Activated T-cell treated with anti-CD3 and anti-CD28 coated beads, Interleukin-2, amount 50 U/mL, for 24 hours (primary cell): Measurements from ENCODE around the gene TNFSF8.

Experiments
- DNase-seq: peaks from one replicate; pipeline ENCODE4 v3.0.0-alpha.2; 2020
- H3K27ac Mint-ChIP-seq: 2 replicates; pipeline ENCODE4 v1.8.0; 2020; ENCODE audit warnings: mild to moderate bottlenecking, mixed read lengths
- H3K27me3 Mint-ChIP-seq: 2 replicates; pipeline ENCODE4 v1.8.0; 2020; ENCODE audit warnings: mixed read lengths
- H3K36me3 Mint-ChIP-seq: 2 replicates; pipeline ENCODE4 v1.8.0; 2020; ENCODE audit warnings: low read depth, mixed read lengths
- H3K4me1 Mint-ChIP-seq: 2 replicates; pipeline ENCODE4 v1.8.0; 2020; ENCODE audit warnings: low read depth, mixed read lengths
- H3K4me3 Mint-ChIP-seq: 2 replicates; pipeline ENCODE4 v1.8.0; 2020; ENCODE audit warnings: mild to moderate bottlenecking, moderate library complexity, mixed read lengths
- H3K9me3 Mint-ChIP-seq: 2 replicates; pipeline ENCODE4 v1.8.0; 2020; ENCODE audit warnings: mixed read lengths

Gene TNFSF8

DNA sequence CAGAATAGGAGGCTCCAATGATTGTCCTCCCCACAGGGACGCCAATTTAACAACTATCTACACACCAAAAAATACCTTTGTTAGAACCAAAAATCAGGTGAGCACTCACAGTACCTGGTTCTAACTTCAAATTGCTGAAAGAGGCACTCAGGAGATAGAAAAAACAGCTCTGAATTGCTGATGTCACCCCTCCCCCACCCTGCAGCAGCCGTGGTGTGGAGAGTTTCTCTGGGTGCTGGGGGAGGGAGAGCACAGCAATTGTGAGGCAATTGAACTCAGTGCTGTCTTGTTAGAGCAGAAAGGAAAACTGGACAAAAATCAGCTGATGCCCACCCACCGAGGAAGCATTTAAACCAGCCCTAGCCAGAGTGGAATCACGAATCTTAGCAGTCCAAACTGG is 41.8 kb downstream of the TNFSF8 start:
- DNase-seq: no peak
- H3K27me3 Mint-ChIP-seq: no peaks in the 10 kb centered on the region
- peaks cover 73% of the 10 kb centered on the region for H3K4me1 Mint-ChIP-seq
- H3K27ac Mint-ChIP-seq: no peak overlapping the region
- H3K36me3 Mint-ChIP-seq: peaks cover 13% of the 10 kb centered on the region
- H3K4me3 Mint-ChIP-seq: no peak overlapping the region
- H3K9me3 Mint-ChIP-seq: peaks cover 13% of the 10 kb centered on the region

DNA sequence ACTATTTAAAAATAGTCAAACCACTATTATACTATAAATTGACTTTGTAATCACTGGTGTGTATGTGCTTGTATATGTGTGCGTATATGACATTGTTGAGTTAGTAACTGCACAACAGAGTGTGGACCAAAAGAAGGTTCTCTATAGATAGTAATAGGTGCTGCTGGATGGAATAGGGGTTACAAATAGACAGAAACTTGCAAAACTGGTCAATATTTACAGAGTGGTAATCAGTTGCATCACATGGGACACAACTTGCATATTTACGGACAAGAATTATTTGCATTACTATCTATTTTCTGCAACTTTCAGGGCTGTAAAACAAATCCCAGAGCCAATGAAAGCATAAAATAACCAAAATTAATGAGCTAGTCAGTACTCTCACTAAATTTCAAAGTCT is 42.4 kb downstream of the TNFSF8 start:
- Mint-ChIP-seq H3K27me3 (no peaks in the 10 kb centered on the region), H3K36me3 (peaks cover 7% of the 10 kb centered on the region), H3K27ac (no peak overlapping the region), H3K9me3 (peaks cover 13% of the 10 kb centered on the region), H3K4me1 (peaks cover 67% of the 10 kb centered on the region), H3K4me3 (no peak overlapping the region)
- no peak for DNase-seq

DNA sequence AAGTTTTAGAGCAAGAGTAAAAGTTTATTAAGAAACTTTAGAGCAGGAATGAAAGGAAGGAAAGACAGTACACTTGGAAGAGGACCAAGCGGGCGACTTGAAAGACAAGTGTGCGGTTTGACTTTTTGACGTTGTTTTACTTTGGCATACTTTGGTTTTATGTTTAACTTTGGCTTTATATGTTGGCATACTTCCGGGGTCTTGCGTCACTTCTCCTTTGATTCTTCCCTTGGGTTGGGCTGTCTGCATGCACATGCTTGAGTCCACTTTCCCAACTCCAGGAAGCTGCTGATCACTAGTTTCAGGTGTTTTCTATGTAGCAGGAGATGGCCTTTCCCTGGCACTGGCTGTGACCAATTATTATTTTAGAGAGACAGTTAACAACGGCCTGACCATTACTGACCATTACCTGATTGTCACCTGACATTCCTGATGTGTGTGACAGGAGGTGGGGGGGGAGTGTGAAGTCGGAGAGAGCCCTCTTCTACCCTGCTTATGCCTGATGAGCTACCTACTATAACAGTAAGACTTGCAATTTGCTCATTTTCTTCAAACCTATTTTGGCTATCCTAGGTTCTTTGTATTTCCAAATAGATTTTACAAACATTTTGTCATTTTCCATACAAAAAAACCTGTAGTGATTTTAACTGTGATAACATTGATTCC is 45.5 kb downstream of the TNFSF8 start:
- Mint-ChIP-seq H3K36me3 (no peaks in the 10 kb centered on the region), H3K27me3 (no peaks in the 10 kb centered on the region), H3K9me3 (peaks cover 9% of the 10 kb centered on the region), H3K4me3 (no peak overlapping the region), H3K27ac (no peak overlapping the region), H3K4me1 (peaks cover 41% of the 10 kb centered on the region)
- no peak for DNase-seq

DNA sequence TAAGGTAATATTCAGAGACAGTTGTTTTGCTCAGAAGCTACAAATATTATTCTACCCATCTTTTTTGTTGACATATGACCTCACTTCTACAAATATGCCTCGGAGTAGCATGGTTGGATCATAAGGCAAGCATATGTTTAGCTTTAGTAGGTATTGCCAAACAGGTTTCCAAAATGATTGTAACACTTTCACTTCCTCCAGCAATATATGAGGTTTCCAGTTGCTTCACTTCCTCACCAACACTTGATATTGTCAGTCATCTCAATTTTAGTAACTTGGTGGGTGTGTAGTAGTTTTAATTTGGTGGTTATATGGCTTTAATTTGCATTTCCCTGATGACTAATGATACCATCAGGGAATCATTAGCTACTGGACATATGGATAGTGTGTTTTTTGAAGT is 46.7 kb downstream of the TNFSF8 start:
- Mint-ChIP-seq H3K27me3 (no peaks in the 10 kb centered on the region), H3K4me3 (no peak overlapping the region), H3K27ac (no peak overlapping the region), H3K9me3 (peaks cover 9% of the 10 kb centered on the region), H3K36me3 (no peaks in the 10 kb centered on the region), H3K4me1 (peaks cover 29% of the 10 kb centered on the region)
- no peak for DNase-seq

DNA sequence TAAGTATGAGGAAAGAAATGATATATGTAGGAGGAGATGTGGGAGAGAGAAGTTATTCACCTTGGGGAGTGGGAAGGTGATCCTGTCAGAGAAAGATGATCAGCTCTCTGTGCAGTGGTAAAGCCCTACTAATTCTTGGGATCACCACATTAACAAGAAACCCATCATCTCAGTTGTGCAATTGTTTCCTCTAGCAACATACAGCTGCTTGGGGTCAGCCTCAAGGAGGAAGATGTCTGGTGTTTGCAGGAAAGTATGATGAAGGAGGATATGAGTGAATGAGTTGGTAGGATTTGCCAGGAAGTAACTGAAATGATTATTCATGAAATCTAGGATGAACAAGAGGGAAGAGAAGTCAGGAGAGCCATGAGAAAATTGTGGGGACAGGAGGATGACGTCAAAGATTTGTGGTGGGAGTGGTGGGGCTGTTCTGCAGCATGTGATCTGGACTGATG is 50.1 kb downstream of the TNFSF8 start:
- DNase-seq: no peak
- H3K4me1 Mint-ChIP-seq: peaks cover 14% of the 10 kb centered on the region
- H3K4me3 Mint-ChIP-seq: no peak overlapping the region
- peaks cover 9% of the 10 kb centered on the region for H3K36me3 Mint-ChIP-seq
- no peaks in the 10 kb centered on the region for H3K27me3 Mint-ChIP-seq
- H3K9me3 Mint-ChIP-seq: peaks cover 25% of the 10 kb centered on the region
- no peak overlapping the region for H3K27ac Mint-ChIP-seq

DNA sequence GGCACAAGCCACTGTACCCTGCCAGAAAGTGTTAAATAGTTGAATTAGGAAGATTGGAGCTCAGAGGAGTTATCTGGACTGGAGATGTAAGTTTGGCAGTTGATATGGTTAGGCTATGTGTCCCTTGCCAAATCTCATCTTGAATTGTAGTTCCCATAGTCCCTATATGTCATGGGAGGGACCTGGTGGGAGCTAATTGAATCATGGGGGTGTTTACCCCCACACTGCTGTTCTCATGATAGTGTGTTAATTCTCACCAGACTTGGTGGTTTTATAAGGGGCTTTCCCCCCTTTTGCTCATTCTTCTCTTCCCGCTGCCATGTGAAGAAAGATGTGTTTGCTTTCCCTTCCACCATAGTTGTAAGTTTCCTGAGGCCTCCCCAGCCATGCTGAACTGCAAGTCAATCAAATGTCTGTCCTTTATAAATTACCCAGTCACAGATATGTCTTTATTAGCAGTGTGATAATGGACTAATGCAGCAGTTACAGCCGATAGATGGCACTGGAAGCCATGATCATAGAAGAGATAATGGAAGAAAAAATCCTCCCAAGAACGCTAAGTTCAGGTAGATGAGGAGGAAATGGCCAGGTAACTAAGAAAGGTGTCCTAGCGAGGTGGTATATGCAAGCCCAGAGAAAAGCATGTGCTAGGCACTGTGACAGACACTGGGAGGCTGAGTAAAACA is 51.4 kb downstream of the TNFSF8 start:
- no peak for DNase-seq
- Mint-ChIP-seq H3K27ac (no peak overlapping the region), H3K4me3 (no peak overlapping the region), H3K4me1 (peaks cover 6% of the 10 kb centered on the region), H3K27me3 (no peaks in the 10 kb centered on the region), H3K36me3 (peaks cover 15% of the 10 kb centered on the region), H3K9me3 (peaks cover 26% of the 10 kb centered on the region)

DNA sequence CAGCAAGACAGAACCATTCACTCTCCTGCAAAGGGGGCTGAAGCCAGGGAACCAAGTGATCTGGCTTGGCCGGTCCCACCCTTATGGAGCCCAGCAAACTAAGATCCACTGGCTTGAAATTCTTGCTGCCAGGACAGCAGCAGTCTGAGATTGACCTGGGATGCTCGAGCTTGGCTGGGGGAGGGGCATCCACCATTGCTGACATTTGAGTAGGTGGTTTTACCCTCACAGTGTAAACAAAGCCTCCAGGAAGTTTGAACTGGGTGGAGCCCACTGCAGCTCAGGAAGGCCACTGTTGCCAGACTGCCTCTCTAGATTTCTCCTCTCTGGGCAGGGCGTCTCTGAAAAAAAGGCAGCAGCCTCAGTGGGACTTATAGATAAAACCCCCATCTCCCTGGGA is 60.5 kb downstream of the TNFSF8 start:
- Mint-ChIP-seq H3K9me3 (peaks cover 35% of the 10 kb centered on the region), H3K27me3 (no peaks in the 10 kb centered on the region), H3K4me1 (peaks cover 23% of the 10 kb centered on the region), H3K4me3 (no peak overlapping the region), H3K36me3 (peaks cover 30% of the 10 kb centered on the region), H3K27ac (peak overlapping the region; percentile 37)
- DNase-seq: no peak

DNA sequence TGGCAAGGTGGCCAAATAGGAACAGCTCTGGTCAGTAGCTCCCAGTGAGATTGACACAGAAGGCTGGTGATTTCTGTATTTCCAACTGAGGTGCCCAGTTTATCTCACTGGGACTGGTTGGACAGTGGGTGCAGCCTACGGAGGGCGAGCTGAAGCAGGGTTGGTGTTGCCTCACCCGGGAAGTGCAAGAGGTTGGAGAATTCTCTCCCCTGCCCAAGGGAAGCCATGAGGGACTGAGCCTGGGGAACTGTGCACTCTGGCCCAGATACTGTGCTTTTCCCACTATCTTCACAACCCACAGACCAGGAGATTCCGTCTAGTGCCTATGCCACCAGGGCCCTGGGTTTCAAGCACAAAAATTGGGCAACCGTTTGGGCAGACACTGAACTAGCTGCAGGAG is 61.0 kb downstream of the TNFSF8 start:
- Mint-ChIP-seq H3K27me3 (no peaks in the 10 kb centered on the region), H3K36me3 (peaks cover 29% of the 10 kb centered on the region), H3K9me3 (peaks cover 31% of the 10 kb centered on the region), H3K27ac (peak overlapping the region; percentile 38), H3K4me3 (no peak overlapping the region), H3K4me1 (peaks cover 23% of the 10 kb centered on the region)
- no peak for DNase-seq

DNA sequence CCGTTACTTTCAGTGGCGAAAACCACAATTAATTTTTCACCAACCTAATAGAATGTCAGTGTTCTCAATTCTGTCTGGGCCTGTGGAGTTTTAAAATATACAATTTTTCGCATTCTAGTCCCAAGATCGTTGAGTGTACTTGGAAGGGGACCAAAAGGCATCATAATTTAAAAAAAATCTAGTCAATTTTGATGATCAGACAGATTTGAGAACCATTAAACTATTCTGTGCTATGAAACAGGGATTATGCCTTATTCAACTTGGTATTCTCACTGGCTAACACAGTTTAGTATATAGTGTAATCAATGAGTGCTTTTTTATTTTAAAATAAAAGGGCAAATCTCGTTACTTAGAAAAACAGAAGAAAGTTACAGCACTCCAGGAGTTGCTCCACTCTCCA is 63.1 kb downstream of the TNFSF8 start:
- no peak for DNase-seq
- no peak overlapping the region for H3K27ac Mint-ChIP-seq
- peaks cover 24% of the 10 kb centered on the region for H3K4me1 Mint-ChIP-seq
- no peak overlapping the region for H3K4me3 Mint-ChIP-seq
- peaks cover 18% of the 10 kb centered on the region for H3K36me3 Mint-ChIP-seq
- no peaks in the 10 kb centered on the region for H3K27me3 Mint-ChIP-seq
- H3K9me3 Mint-ChIP-seq: peaks cover 15% of the 10 kb centered on the region

DNA sequence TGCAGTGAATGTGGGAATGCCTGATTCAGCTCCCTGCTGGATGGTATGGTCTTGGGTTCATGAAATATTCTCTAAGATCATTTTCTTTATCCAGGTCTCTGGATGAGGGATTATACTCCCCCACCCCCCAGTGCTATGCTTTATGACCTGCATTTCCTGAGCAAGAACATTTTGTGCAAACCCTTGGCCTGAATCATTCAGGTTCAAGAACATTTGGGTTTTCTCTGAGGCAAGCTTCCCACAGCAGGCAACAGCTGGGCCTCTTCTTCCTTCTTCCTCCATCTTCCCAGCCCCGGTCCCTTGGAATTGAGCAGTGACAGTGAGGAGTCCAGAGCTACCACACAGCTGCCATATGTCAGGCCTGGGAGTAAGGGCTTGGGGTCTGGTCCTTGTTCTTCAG is 65.9 kb downstream of the TNFSF8 start:
- Mint-ChIP-seq H3K27ac (no peak overlapping the region), H3K27me3 (no peaks in the 10 kb centered on the region), H3K9me3 (peaks cover 3% of the 10 kb centered on the region), H3K36me3 (peaks cover 3% of the 10 kb centered on the region), H3K4me3 (no peak overlapping the region), H3K4me1 (peaks cover 25% of the 10 kb centered on the region)
- no peak for DNase-seq

DNA sequence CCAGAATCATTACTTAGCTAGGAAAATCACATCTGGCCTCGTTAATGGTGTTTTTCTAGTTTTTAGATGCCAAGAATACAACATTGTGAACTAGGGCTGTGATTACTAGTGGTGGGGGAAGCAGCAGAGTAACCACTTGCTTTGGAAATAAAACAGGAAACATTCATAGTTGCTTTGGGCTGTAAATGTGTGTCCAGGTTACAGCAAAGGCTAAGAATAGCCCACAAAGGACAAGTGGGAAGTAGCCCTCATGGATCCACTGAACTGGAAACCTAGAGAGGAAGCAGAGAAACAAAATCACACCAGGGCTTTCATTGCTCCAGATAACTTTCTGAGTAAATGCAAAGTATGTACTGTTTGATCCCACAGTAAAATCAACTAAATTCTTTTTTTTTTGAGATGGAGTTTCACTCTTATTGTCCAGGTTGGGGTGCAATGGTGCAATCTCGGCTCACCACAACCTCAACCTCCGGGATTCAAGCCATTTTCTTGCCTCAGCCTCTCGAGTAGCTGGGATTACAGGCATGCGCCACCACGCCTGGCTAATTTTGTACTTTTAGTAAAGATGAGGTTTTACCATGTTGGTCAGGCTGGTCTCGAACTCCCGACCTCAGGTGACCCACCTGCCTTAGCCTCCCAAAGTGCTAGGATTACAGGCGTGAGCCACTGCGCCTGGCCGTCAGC is 68.3 kb downstream of the TNFSF8 start:
- H3K9me3 Mint-ChIP-seq: peaks cover 10% of the 10 kb centered on the region
- no peaks in the 10 kb centered on the region for H3K36me3 Mint-ChIP-seq
- no peak overlapping the region for H3K4me3 Mint-ChIP-seq
- no peak overlapping the region for H3K27ac Mint-ChIP-seq
- H3K27me3 Mint-ChIP-seq: no peaks in the 10 kb centered on the region
- DNase-seq: no peak
- H3K4me1 Mint-ChIP-seq: peaks cover 17% of the 10 kb centered on the region

DNA sequence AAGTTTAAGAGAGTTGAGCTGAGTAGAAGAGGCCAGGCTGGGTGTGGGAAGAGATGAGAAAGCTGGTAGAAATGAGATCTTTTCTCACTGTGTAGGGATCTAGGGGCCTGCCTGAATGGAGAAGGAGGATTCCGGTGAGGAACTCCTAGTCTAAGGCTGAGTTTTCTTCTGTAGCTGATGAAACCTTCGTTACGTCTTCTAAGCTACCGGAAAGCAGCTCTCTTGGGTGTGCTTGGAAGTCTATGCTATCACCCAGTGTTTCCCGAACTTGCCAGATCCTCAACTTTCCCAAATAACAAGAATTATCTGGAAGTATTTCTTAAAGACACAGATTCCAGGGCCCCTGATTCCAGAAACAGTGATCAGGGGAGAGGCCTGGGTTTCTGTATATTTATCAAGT is 69.1 kb downstream of the TNFSF8 start:
- no peaks in the 10 kb centered on the region for H3K36me3 Mint-ChIP-seq
- peaks cover 18% of the 10 kb centered on the region for H3K4me1 Mint-ChIP-seq
- peaks cover 10% of the 10 kb centered on the region for H3K9me3 Mint-ChIP-seq
- peak overlapping the region; percentile 26 for H3K27ac Mint-ChIP-seq
- H3K27me3 Mint-ChIP-seq: no peaks in the 10 kb centered on the region
- no peak overlapping the region for H3K4me3 Mint-ChIP-seq
- DNase-seq: no peak

DNA sequence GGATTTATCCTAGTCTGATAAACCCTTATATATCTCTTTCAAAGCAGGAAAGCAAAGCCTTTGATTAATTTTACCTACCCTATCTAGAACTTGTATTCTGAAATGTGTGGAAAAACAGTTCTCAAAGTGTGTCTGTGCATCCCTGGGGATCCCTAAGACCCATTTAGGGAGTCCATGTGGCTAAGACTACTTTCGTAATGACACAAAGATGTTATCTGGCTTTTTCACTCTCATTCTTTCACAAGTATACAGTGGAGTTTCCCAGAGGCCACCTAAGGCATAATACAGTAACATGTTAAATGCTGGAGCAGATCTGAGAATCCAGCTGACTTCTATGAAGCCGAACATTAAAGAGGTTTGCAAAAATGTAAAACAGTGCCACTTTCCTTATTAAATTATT is 70.2 kb downstream of the TNFSF8 start:
- H3K36me3 Mint-ChIP-seq: no peaks in the 10 kb centered on the region
- no peaks in the 10 kb centered on the region for H3K27me3 Mint-ChIP-seq
- peaks cover 10% of the 10 kb centered on the region for H3K9me3 Mint-ChIP-seq
- no peak overlapping the region for H3K4me3 Mint-ChIP-seq
- DNase-seq: no peak
- peaks cover 18% of the 10 kb centered on the region for H3K4me1 Mint-ChIP-seq
- no peak overlapping the region for H3K27ac Mint-ChIP-seq

DNA sequence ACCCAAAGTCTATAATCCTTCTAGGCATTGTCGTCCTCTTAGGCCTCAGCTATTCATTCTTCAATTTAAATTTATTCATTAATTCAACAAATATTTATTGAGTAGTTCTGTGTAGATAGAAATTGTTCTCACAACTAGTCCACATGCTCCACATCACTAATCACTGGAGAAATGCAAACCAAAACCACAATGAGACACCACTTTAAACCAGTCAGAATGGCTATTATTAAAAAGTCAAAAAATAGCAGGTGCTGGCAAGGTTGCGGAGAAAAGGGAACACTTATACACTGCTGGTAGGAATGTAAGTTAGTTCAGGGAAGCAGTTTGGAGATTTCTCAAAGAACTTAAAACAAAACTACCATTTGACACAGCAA is 73.5 kb downstream of the TNFSF8 start:
- no peaks in the 10 kb centered on the region for H3K36me3 Mint-ChIP-seq
- peaks cover 10% of the 10 kb centered on the region for H3K9me3 Mint-ChIP-seq
- no peak overlapping the region for H3K4me3 Mint-ChIP-seq
- H3K27me3 Mint-ChIP-seq: no peaks in the 10 kb centered on the region
- DNase-seq: no peak
- H3K27ac Mint-ChIP-seq: no peak overlapping the region
- H3K4me1 Mint-ChIP-seq: peaks cover 20% of the 10 kb centered on the region
